WERI-Rb-1 (cell line): ENCODE results near the gene ADAM12.

Experiments used
- DNase-seq: peaks from one replicate; pipeline ENCODE4 v3.0.0-alpha.2; 2020
- H3K27ac ChIP-seq: fragments of 250-450 bp; sonication (Bioruptor Pico); 2 replicates; pipeline ENCODE4 v1.5.1; 2020; ENCODE audit warnings: mild to moderate bottlenecking, moderate library complexity
- H3K27me3 ChIP-seq: fragments of 250-450 bp; sonication (Bioruptor Pico); 2 replicates; pipeline ENCODE4 v1.5.1; 2021; ENCODE audit warnings: mild to moderate bottlenecking, low read depth, moderate library complexity; ENCODE audit not compliant: insufficient read depth, severe bottlenecking
- H3K36me3 ChIP-seq: fragments of 250-450 bp; sonication (Bioruptor Pico); 2 replicates; pipeline ENCODE4 v1.5.1; 2020; ENCODE audit warnings: mild to moderate bottlenecking, moderate library complexity
- H3K4me3 ChIP-seq: 2 replicates; pipeline ENCODE4 v1.5.1; 2011; ENCODE audit warnings: low read depth, mild to moderate bottlenecking, control low read depth, low read length
- H3K9me3 ChIP-seq: fragments of 250-450 bp; sonication (Bioruptor Pico); 2 replicates; pipeline ENCODE4 v1.5.1; 2021; ENCODE audit warnings: mild to moderate bottlenecking, moderate library complexity; ENCODE audit not compliant: severe bottlenecking
- CTCF ChIP-seq: IDR thresholded peaks from 2 replicates; pipeline ENCODE4 v1.5.1; 2011; ENCODE audit warnings: low read depth, mild to moderate bottlenecking, control low read depth, inconsistent platforms, low read length

The ADAM12 gene

GRCh38 chr10:125994601-125995000 is 393.7 kb downstream of the ADAM12 start:
- Histone ChIP-seq H3K36me3 (no peaks in the 10 kb centered on the region), H3K27me3 (no peaks in the 10 kb centered on the region), H3K27ac (no peak overlapping the region), H3K9me3 (no peaks in the 10 kb centered on the region), H3K4me3 (no peak overlapping the region)
- DNase-seq, result no peak
- no peak for TF ChIP-seq CTCF

- Histone ChIP-seq H3K9me3 (no peaks in the 10 kb centered on the region), H3K27ac (no peak overlapping the region), H3K36me3 (no peaks in the 10 kb centered on the region), H3K4me3 (no peak overlapping the region), H3K27me3 (no peaks in the 10 kb centered on the region)
- no peak for TF ChIP-seq CTCF
- DNase-seq, result no peak
Observed at GRCh38 chr10:125992254-125992653, 396.0 kb downstream of the ADAM12 start.

- DNase-seq, result no peak
- H3K9me3 ChIP-seq, result no peaks in the 10 kb centered on the region
- H3K4me3 ChIP-seq, result no peak overlapping the region
- H3K27ac ChIP-seq, result no peak overlapping the region
- H3K27me3 ChIP-seq, result no peaks in the 10 kb centered on the region
- no peaks in the 10 kb centered on the region for H3K36me3 ChIP-seq
- TF ChIP-seq CTCF, result no peak
Observed at GRCh38 chr10:125991392-125991791, 396.9 kb downstream of the ADAM12 start.

- H3K27ac ChIP-seq, result no peak overlapping the region
- no peak overlapping the region for H3K4me3 ChIP-seq
- DNase-seq, result no peak
- no peaks in the 10 kb centered on the region for H3K9me3 ChIP-seq
- no peaks in the 10 kb centered on the region for H3K27me3 ChIP-seq
- no peaks in the 10 kb centered on the region for H3K36me3 ChIP-seq
- no peak for TF ChIP-seq CTCF
Observed at GRCh38 chr10:125990974-125991373, 397.3 kb downstream of the ADAM12 start.

- no peak for DNase-seq
- Histone ChIP-seq H3K27me3 (no peaks in the 10 kb centered on the region), H3K36me3 (no peaks in the 10 kb centered on the region), H3K4me3 (no peak overlapping the region), H3K27ac (no peak overlapping the region), H3K9me3 (no peaks in the 10 kb centered on the region)
- TF ChIP-seq CTCF, result no peak
Observed at GRCh38 chr10:125989791-125990190, 398.5 kb downstream of the ADAM12 start.

- H3K27me3 ChIP-seq, result no peaks in the 10 kb centered on the region
- no peak for TF ChIP-seq CTCF
- H3K4me3 ChIP-seq, result no peak overlapping the region
- H3K27ac ChIP-seq, result no peak overlapping the region
- DNase-seq, result no peak
- H3K36me3 ChIP-seq, result no peaks in the 10 kb centered on the region
- H3K9me3 ChIP-seq, result no peaks in the 10 kb centered on the region
Observed at GRCh38 chr10:125985557-125986240, 402.6 kb downstream of the ADAM12 start.
